ENCODE data around the gene SOX11.

The SOX11 gene

DNA sequence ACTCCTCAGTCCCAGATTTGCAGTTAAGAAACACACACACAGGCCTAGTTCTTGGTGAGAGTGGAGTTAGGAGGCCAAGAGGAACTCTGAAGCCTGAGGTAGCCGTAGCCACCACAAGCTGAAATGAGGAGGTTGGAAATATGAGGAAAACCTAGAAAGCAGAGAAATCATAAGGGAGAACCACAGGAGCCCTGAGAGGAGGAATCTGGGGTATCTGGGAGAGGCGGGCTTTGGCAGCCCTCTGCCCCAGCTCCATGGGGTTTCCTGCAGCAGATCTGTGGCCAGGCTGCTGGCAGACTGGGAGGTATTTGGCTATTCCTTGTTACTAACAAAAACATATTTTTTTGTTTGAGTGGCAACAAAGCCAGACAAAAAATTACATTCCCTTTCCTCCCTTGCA is 11.0 kb downstream of the SOX11 start:
- no peaks in the 10 kb centered on the region for H3K9me3 ChIP-seq (ENCODE audit: control insufficient read depth, insufficient read depth, low read length)
- H3K4me1 ChIP-seq (ENCODE audit: control insufficient read depth, insufficient read depth, low read length), result peaks cover 11% of the 10 kb centered on the region
- no peaks in the 10 kb centered on the region for H3K27me3 ChIP-seq (ENCODE audit: control insufficient read depth, insufficient read depth, low read length)
- no peak overlapping the region for H3K4me3 ChIP-seq (ENCODE audit: low read depth, low read length)
- H3K36me3 ChIP-seq (ENCODE audit: control insufficient read depth, insufficient read depth, low read length), result no peaks in the 10 kb centered on the region
- H3K9ac ChIP-seq (ENCODE audit: low read depth, low read length), result no peak overlapping the region

DNA sequence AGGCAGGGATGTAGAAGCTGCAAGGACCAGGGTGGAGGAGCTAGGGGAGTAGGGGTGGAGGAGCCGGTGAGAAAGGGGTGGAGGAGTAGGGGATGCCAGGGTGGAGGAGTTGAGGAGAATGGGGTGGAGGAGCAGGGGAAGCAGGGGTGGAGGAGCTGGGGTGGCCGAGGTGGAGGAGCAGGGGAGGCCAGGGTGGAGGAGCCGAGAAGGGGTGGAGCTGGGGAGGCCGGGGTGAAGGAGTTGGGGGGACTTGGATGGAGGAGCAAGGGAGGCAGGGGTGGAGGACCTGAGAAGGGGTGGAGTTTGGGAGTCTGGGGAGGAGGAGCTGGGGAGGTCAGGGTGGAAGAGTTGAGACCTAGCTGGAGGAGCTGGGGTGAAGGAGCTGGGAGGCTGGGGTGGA is 13.3 kb downstream of the SOX11 start:
- Histone ChIP-seq H3K4me1 (ENCODE audit: control insufficient read depth, insufficient read depth, low read length) (peaks cover 2% of the 10 kb centered on the region), H3K9ac (ENCODE audit: low read depth, low read length) (no peak overlapping the region), H3K36me3 (ENCODE audit: control insufficient read depth, insufficient read depth, low read length) (no peaks in the 10 kb centered on the region), H3K9me3 (ENCODE audit: control insufficient read depth, insufficient read depth, low read length) (no peaks in the 10 kb centered on the region), H3K27me3 (ENCODE audit: control insufficient read depth, insufficient read depth, low read length) (no peaks in the 10 kb centered on the region), H3K4me3 (ENCODE audit: low read depth, low read length) (no peak overlapping the region)

DNA sequence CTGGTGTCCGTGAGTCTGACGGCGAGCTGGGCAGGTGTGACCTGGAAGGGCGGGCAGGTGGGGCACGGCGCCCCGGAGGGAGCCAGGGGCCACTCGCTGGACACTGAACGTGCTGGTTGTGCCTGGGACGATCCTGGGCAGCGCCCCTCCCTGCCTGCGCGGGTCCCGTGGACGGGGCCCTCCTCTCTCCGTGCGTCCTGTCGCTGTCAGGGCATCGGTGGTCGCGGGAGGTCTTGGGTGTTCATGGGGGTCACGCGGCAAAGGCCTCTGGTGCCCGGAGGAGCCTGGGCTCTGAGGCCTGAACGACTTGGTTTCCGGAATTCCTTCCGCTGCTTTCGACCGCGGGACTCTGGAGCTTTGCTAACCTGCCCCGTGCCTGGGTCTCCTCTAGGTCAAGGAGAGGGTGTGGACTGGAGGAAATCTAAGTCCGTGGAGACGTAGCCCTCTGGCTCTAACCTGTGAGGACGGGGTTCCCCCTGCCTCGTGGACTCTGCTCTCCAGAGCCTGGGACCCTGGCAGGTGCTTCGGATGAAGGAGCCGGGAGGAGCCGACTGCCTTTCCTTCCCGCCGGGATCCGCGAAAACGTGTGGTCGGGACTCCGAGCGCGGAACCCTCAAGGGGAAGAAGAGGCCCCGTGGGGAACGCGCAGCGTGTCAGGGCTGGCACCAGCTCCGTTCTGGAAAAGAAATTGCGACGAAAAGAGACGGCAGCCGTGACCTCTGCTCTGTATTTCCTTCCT is 14.7 kb downstream of the SOX11 start:
- no peaks in the 10 kb centered on the region for H3K27me3 ChIP-seq (ENCODE audit: control insufficient read depth, insufficient read depth, low read length)

DNA sequence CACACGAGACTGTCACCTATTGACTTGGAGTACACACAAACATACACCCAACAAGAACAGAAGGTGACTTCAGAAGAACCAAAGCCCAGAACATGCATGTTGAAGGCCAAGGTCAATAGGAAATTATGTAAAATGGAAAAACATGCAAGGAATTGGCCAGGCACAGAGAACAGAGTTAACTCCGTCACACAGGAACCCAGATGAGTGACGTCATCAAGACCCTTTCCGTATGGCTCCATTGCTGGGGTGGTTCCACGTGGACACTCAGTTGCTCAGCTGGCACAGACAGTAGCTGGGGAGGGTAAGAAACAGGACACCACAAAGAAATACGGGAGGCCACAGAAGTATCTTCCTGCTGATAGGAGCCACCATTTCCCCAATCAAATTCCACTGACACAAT is 18.4 kb downstream of the SOX11 start:
- no peaks in the 10 kb centered on the region for H3K9me3 ChIP-seq (ENCODE audit: control insufficient read depth, insufficient read depth, low read length)
- H3K4me3 ChIP-seq (ENCODE audit: low read depth, low read length), result no peak overlapping the region
- no peaks in the 10 kb centered on the region for H3K4me1 ChIP-seq (ENCODE audit: control insufficient read depth, insufficient read depth, low read length)
- H3K9ac ChIP-seq (ENCODE audit: low read depth, low read length), result no peak overlapping the region
- H3K36me3 ChIP-seq (ENCODE audit: control insufficient read depth, insufficient read depth, low read length), result no peaks in the 10 kb centered on the region
- H3K27me3 ChIP-seq (ENCODE audit: control insufficient read depth, insufficient read depth, low read length), result no peaks in the 10 kb centered on the region

More for the DNA sequence above, 14.7 kb downstream of the SOX11 start:
- no peaks in the 10 kb centered on the region for H3K9me3 ChIP-seq (ENCODE audit: control insufficient read depth, insufficient read depth, low read length)
- H3K4me1 ChIP-seq (ENCODE audit: control insufficient read depth, insufficient read depth, low read length), result no peaks in the 10 kb centered on the region
- H3K9ac ChIP-seq (ENCODE audit: low read depth, low read length), result no peak overlapping the region
- H3K36me3 ChIP-seq (ENCODE audit: control insufficient read depth, insufficient read depth, low read length), result no peaks in the 10 kb centered on the region
- no peak overlapping the region for H3K4me3 ChIP-seq (ENCODE audit: low read depth, low read length)

DNA sequence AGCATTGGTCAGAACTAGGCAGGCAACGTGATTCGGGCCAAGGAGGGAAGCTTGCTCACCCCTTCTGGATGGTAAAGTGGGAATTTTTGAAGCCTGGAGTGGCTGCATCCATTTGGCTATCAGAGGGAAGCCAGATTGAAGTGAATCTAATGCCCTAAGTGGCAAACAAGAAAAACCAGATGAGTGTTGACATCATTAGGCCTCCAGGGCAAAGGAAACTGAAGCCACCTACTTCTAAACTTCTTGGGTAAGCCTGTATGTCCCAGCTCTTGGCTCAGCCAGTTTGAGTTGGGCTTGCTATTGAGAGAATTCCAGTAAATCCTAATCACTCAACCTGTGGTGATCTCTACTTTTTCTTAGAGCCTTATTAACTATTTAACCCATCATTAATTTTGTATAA is 20.9 kb downstream of the SOX11 start:
- no peaks in the 10 kb centered on the region for H3K9me3 ChIP-seq (ENCODE audit: control insufficient read depth, insufficient read depth, low read length)
- no peaks in the 10 kb centered on the region for H3K36me3 ChIP-seq (ENCODE audit: control insufficient read depth, insufficient read depth, low read length)
- H3K4me3 ChIP-seq (ENCODE audit: low read depth, low read length), result no peak overlapping the region
- no peak overlapping the region for H3K9ac ChIP-seq (ENCODE audit: low read depth, low read length)
- no peaks in the 10 kb centered on the region for H3K4me1 ChIP-seq (ENCODE audit: control insufficient read depth, insufficient read depth, low read length)
- H3K27me3 ChIP-seq (ENCODE audit: control insufficient read depth, insufficient read depth, low read length), result no peaks in the 10 kb centered on the region

DNA sequence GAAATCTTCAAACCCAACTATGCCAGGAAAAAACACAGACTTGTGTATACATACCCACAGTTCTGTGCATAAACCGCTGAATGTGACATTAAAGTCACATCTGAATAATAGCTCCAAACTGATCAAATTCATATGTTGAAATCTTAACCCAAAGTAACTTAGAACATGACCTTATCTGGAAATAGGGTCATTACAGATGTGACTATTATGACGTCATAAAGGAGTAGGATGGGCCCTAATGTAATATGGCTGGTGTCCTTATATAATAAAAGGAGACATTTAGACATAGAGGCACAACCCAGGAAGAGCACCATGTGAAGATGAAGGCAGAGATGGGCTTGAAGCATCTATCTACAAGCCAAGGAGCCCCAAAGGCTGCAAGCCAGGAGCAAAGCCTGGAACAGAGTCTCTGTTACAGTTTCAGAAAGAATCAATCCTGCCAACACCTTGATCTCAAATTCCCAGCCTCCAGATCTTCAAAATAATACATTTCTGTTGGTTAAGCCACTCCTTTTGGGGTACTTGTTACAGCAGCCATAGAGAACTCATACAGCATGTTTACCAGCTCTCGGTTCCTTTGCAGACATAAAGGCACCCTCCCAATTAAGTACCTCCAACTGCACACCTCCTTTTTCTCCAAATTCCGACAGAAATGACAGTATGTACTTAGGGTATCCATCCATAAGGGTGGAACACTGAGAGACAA is 27.6 kb downstream of the SOX11 start:
- Histone ChIP-seq H3K9me3 (ENCODE audit: control insufficient read depth, insufficient read depth, low read length) (peaks cover 2% of the 10 kb centered on the region), H3K27me3 (ENCODE audit: control insufficient read depth, insufficient read depth, low read length) (no peaks in the 10 kb centered on the region), H3K4me3 (ENCODE audit: low read depth, low read length) (no peak overlapping the region), H3K36me3 (ENCODE audit: control insufficient read depth, insufficient read depth, low read length) (no peaks in the 10 kb centered on the region), H3K9ac (ENCODE audit: low read depth, low read length) (no peak overlapping the region), H3K4me1 (ENCODE audit: control insufficient read depth, insufficient read depth, low read length) (no peaks in the 10 kb centered on the region)

DNA sequence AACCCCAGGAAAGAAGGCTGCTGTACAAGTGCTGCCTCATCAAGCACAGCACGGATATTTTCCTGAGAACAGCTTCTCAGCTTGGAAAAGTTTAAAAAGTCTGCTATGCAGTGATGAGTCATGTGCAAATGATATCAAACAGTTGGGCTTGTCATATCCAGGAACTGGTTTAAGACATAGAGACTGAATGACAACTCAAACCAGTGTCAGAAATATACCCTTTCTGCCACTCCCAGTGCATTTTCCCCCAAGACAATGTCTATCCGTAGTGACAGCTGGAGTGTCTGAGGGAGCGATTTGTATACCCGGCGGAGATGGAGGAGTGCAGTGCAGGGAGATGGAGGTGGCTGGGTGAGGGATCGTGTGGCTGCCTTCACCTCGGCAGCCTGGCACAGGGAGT is 28.2 kb downstream of the SOX11 start:
- Histone ChIP-seq H3K4me3 (ENCODE audit: low read depth, low read length) (no peak overlapping the region), H3K27me3 (ENCODE audit: control insufficient read depth, insufficient read depth, low read length) (no peaks in the 10 kb centered on the region), H3K4me1 (ENCODE audit: control insufficient read depth, insufficient read depth, low read length) (no peaks in the 10 kb centered on the region), H3K9ac (ENCODE audit: low read depth, low read length) (no peak overlapping the region), H3K36me3 (ENCODE audit: control insufficient read depth, insufficient read depth, low read length) (no peaks in the 10 kb centered on the region), H3K9me3 (ENCODE audit: control insufficient read depth, insufficient read depth, low read length) (peaks cover 2% of the 10 kb centered on the region)

DNA sequence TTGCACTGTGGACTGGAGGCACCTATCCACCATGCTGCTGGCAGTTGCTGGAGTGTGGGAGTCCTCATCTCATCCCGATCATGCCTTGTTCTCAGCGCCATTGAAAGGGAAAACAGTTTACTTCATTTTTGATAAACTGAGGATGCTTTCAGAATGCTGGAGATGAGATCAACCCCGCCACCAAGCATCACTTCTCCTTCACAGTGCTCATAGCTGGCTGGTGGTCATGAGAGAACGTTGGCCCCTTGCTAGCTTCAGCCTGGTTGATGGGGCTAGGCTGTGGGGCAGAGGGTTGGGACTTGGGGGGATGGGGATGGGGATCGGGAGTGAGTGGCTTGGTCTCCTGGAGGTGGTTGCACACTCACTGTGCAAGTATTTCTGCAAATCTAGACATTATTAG is 30.1 kb downstream of the SOX11 start:
- Histone ChIP-seq H3K27me3 (ENCODE audit: control insufficient read depth, insufficient read depth, low read length) (no peaks in the 10 kb centered on the region), H3K9me3 (ENCODE audit: control insufficient read depth, insufficient read depth, low read length) (peaks cover 2% of the 10 kb centered on the region), H3K4me1 (ENCODE audit: control insufficient read depth, insufficient read depth, low read length) (peaks cover 4% of the 10 kb centered on the region), H3K36me3 (ENCODE audit: control insufficient read depth, insufficient read depth, low read length) (no peaks in the 10 kb centered on the region), H3K4me3 (ENCODE audit: low read depth, low read length) (no peak overlapping the region), H3K9ac (ENCODE audit: low read depth, low read length) (no peak overlapping the region)

DNA sequence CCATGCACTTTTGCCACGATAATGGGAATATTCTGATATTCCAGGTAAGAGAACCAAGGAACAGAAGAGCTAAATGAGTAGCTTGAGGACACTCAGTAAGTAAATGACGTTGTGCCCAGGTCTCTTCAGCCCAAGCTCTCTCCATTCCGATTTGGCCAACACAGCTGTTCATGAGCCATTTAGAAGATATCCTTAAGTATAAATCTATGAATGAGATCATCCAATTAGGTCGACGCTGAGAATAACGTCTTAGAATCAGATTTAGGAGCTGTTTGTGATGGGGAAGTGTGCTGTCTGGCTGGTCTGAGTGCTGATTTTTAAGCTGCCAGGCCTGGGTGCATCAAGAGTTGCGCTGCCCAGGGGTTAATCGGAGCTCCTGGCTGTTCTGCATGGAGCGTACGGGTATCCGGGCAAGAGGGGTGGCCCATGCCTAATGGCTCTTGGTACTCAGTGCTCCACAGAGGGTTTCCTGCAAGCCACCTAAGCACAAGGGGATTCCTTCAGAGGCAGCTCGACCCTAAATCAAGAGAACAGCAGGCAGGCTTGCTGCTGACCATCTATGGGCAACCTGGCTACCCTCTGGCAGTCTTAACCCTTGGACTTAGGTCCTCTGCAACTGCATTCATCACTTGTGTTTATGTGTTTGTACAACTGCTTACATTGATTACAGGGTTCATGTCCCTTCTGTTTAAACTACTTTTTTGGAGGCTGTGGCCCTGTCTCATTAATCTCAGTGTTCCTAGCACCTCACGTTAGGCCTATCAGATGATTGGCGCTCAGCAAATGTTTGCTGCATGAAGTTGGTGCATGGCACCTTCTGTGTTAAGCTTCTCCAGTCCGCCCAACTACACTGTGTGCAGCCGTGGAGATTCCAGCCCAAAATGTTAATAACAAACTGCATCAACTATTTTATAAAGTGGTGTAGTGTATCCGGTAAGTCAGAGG is 31.9 kb downstream of the SOX11 start:
- Histone ChIP-seq H3K36me3 (ENCODE audit: control insufficient read depth, insufficient read depth, low read length) (no peaks in the 10 kb centered on the region), H3K9ac (ENCODE audit: low read depth, low read length) (no peak overlapping the region), H3K4me1 (ENCODE audit: control insufficient read depth, insufficient read depth, low read length) (peaks cover 9% of the 10 kb centered on the region), H3K9me3 (ENCODE audit: control insufficient read depth, insufficient read depth, low read length) (peaks cover 2% of the 10 kb centered on the region), H3K27me3 (ENCODE audit: control insufficient read depth, insufficient read depth, low read length) (no peaks in the 10 kb centered on the region), H3K4me3 (ENCODE audit: low read depth, low read length) (no peak overlapping the region)

DNA sequence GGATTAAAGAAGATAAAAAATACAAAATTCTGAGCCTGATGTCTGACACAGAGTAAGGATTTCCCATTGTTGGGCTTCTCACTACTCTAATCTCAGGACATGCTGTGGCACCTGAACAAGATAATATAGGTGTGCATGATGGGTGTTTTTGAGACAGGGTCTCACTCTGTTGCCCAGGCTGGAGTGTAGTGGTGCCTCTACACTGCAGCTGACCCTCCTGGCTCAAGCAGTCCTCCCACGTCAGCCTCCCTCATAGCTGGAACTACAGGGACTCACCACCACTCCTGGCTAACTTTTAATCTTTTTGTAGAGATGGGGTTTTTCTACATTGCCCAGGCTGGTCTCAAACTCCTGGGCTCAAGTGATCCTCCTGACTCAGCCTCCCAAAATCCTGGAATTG is 32.9 kb downstream of the SOX11 start:
- peak overlapping the region; percentile 13 for H3K9ac ChIP-seq (ENCODE audit: low read depth, low read length)

DNA sequence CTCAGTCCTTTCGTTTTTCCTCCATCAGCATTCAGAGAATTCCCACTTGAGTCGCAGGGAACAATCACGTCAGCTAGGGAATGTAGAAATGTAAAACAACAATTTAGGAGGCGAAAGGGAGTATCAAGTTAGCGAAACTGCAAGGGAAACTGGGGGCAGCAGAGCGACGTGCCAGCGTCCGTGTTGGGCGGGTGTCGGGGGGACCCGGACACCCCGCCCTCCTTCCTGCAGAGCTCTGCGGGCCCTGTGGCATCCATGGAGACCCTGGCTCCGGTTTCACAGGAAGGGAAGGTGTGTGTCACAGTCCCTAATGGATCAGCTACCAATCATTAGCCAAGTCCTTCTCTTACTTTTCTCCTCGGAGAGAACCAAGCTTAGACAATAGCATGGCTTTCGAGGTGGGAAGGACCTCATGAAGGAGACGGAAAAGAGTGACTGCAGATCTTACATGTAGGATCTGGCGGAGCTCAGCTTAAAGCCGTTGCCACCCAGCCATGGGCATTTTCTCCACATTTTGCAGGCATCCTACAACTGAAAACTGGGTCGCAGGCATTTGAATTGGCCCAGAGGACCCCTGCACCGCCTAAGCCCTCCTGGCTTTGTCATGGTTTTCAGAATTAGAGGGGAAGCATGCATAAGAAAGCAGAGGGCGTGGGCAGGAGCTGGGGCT is 33.7 kb downstream of the SOX11 start:
- Histone ChIP-seq H3K27me3 (ENCODE audit: control insufficient read depth, insufficient read depth, low read length) (no peaks in the 10 kb centered on the region), H3K4me3 (ENCODE audit: low read depth, low read length) (peak overlapping the region; percentile 64), H3K4me1 (ENCODE audit: control insufficient read depth, insufficient read depth, low read length) (peaks cover 9% of the 10 kb centered on the region), H3K36me3 (ENCODE audit: control insufficient read depth, insufficient read depth, low read length) (no peaks in the 10 kb centered on the region), H3K9ac (ENCODE audit: low read depth, low read length) (peak overlapping the region; percentile 76), H3K9me3 (ENCODE audit: control insufficient read depth, insufficient read depth, low read length) (no peaks in the 10 kb centered on the region)

More for the DNA sequence above, 32.9 kb downstream of the SOX11 start:
- H3K36me3 ChIP-seq (ENCODE audit: control insufficient read depth, insufficient read depth, low read length), result no peaks in the 10 kb centered on the region
- H3K27me3 ChIP-seq (ENCODE audit: control insufficient read depth, insufficient read depth, low read length), result no peaks in the 10 kb centered on the region
- peak overlapping the region; percentile 64 for H3K4me3 ChIP-seq (ENCODE audit: low read depth, low read length)
- H3K4me1 ChIP-seq (ENCODE audit: control insufficient read depth, insufficient read depth, low read length), result peaks cover 9% of the 10 kb centered on the region
- no peaks in the 10 kb centered on the region for H3K9me3 ChIP-seq (ENCODE audit: control insufficient read depth, insufficient read depth, low read length)
